KOPT-K1 (cell line): Measurements from ENCODE around the gene ICAM3.

ENCODE experiments used
- H3K27ac ChIP-seq: fragments of 200-600 bp; sonication (generic); 2 replicates; pipeline ENCODE4 v1.5.1; 2016; ENCODE audit warnings: antibody characterized with exemption, mild to moderate bottlenecking, low read depth, low read length; ENCODE audit not compliant: poor library complexity, severe bottlenecking
- H3K36me3 ChIP-seq: fragments of 200-600 bp; sonication (generic); 2 replicates; pipeline ENCODE4 v1.5.1; 2017; ENCODE audit warnings: antibody characterized with exemption, mild to moderate bottlenecking, low read length, moderate library complexity; ENCODE audit not compliant: insufficient read depth
- H3K9me3 ChIP-seq: fragments of 200-600 bp; sonication (generic); 2 replicates; pipeline ENCODE4 v1.5.1; 2017; ENCODE audit warnings: antibody characterized with exemption, low read length, mild to moderate bottlenecking; ENCODE audit not compliant: insufficient read depth, poor library complexity, severe bottlenecking

The ICAM3 gene

GRCh38 chr19:10317045-10317856, 22.2 kb downstream of the ICAM3 start:
- no peaks in the 10 kb centered on the region for H3K9me3 ChIP-seq
- no peak overlapping the region for H3K27ac ChIP-seq
- H3K36me3 ChIP-seq: peaks cover 64% of the 10 kb centered on the region

- H3K27ac ChIP-seq: peak overlapping the region; percentile 51
- no peaks in the 10 kb centered on the region for H3K9me3 ChIP-seq
- peaks cover 56% of the 10 kb centered on the region for H3K36me3 ChIP-seq
Measured at GRCh38 chr19:10316229-10317044, 23.0 kb downstream of the ICAM3 start.

DNA sequence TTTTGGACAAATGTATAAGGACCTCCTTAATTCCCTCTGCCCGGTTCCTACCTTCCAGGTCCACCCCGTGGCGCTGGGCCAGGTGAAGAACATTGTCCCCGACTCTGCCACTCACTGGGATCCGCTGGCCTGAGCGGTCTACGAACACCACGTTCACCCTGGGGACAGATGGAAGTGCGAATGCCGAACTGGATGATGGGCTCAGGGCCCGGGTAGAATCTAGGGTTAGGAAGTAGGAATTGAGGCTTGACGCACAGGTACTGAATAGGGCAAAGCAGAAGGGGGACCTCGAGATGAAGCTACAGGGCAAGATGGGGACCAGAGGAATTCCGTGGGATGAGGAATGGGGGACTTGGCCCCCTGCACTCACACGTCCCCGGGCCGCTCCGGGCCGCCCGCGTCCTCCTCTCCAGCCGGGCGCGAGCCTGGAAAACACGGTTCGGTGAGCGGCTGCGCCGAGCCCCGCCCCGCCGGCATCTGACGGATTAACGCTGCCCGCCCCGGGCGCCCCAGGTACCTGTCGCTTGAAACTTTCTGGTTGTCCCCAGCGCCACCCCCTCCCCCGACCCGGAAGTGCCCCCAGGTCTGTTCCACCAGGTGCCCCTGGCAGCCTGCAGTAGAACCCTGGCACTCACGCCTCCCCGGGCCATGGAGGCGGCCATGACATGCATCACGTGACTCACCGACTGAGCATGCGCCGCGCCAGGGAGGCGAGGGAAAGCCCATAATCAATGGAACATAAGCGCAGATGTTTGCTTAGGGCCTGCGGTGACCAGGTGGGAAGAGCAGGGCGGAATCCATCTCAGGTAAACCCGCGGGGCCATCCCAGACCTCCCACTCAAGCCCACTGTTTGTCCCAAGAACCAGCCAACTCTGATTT, 23.8 kb downstream of the ICAM3 start, which contains the start of gene FDX2:
Gene FDX2, minus strand, starts transcription at position 681 of the 880 bp plus-strand sequence. Its CDS starts 19 bp downstream, at position 662.
- Histone ChIP-seq H3K9me3 (no peaks in the 10 kb centered on the region), H3K36me3 (peaks cover 53% of the 10 kb centered on the region), H3K27ac (peak within 1 kb of the TSS; percentile 51)

GRCh38 chr19:10309423-10309822, 30.0 kb downstream of the ICAM3 start, which contains the start of gene ZGLP1:
Gene ZGLP1, minus strand, starts transcription at chr19:10309815.
- no peak within 1 kb of the TSS for H3K27ac ChIP-seq
- H3K36me3 ChIP-seq: peaks cover 36% of the 10 kb centered on the region; the same call in 1 of the 2 replicates
- H3K9me3 ChIP-seq: no peaks in the 10 kb centered on the region

GRCh38 chr19:10306327-10306726, 33.1 kb downstream of the ICAM3 start:
- Histone ChIP-seq H3K36me3 (peaks cover 36% of the 10 kb centered on the region; the same call in 1 of the 2 replicates), H3K9me3 (no peaks in the 10 kb centered on the region), H3K27ac (no peak overlapping the region)

DNA sequence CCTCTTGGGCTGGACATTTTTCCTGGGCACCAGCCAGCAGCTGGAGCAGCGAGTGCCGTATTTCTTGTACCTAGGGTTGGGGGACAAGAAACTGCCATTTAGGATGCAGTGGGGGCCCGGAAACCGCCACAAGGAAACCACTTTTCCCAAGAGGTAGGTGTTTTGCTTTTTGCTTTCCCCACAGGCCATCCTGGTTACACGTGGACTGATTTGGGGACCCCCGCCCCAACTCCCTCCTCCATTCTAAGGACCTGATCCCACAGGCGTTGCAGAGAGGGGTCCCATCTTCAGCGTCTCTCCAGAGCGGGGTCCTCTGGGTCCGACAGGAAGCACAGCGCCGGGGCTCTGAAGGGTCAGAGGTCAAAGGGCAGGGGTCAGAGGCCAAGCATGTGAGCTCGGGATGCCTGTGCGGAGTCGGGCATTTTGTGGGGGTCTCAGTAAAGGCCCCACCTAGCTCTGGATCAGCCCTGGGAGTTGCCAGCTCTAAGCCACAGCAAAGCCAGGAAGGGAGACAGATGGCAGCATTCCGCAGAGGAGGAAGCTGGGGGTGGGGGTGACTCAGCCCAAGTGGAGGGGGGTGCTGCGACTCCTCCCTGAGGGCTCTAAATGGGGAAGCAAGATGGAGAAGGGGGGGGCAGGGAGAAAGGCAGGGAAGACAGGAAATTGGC, 34.2 kb downstream of the ICAM3 start:
- no peak overlapping the region for H3K27ac ChIP-seq
- no peaks in the 10 kb centered on the region for H3K9me3 ChIP-seq
- H3K36me3 ChIP-seq: peaks cover 27% of the 10 kb centered on the region; the same call in 1 of the 2 replicates

DNA sequence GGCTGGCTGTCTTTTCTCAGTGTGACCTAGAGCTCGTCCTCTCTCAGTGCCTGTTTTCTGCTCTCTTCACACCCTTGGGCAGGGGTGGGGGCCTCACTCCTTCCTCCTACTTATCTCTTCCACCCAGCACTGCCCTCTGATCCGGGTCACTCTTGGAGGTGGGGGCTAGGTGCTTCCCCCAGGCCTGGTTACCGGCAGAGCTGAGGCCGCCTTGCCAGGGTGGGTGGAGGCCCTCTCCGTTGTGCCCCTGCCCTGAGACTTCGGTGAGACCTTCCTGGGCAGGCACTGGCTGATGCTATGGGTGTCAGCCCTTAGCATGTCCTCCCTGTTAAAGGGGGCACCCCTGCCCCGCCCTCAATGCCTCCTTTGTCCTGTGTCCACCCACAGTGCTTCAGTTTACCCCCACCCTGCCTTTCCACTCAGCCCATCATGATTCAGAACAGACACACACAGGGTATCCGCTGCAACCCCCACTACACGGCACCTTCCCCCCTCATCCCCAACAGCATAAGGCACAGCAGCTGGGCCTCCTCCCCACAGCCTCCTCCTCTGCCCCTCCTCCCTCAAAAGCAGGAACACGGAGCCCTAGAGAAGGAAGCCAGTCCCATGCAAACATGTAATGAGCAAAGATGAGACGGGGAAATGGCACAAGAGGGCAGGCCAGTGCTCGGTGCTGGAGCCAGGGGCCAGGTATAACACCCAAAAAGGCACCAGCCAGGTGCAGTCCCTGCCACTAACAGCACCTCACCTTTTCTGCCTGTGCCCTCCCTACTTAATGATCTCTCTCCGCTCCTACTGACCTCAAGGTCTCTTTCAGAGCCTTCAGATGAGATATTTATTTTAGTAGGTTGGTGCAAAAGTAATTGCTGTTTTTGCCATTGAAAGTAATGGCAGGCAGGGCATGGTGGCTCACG, 39.6 kb downstream of the ICAM3 start:
- Histone ChIP-seq H3K36me3 (peaks cover 3% of the 10 kb centered on the region; the same call in 1 of the 2 replicates), H3K9me3 (no peaks in the 10 kb centered on the region), H3K27ac (no peak overlapping the region)

DNA sequence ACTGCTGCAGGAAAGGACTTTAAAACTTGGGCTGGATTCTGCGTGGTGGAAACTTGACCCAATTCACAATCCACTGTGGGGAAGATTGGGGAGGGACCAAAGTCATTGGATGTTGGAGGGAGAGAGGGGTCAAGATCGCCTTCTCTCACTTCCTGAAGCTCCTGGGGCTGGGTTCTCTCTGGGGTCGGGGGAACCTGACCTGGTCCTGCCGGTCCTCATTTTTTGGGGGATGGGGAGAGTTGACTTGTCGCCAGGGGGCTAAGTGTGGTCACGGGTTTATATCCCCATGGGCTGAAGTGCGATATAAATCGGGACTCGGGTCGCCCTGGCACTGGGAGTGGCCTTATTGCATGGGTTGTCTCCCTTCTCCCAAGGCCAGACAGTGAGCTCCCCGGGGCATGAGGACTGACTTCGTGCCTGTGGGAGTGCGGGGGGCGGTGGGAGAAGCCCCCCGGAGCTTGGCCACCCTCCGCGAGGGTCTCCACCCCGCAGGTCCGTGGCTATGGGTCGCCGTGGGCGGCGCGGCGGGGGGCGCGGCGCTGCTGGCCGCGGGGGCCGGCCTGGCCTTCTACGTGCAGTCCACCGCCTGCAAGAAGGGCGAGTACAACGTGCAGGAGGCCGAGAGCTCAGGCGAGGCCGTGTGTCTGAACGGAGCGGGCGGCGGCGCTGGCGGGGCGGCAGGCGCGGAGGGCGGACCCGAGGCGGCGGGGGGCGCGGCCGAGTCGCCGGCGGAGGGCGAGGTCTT, 43.4 kb downstream of the ICAM3 start:
- no peaks in the 10 kb centered on the region for H3K36me3 ChIP-seq
- H3K27ac ChIP-seq: no peak overlapping the region
- H3K9me3 ChIP-seq: peaks cover 27% of the 10 kb centered on the region

DNA sequence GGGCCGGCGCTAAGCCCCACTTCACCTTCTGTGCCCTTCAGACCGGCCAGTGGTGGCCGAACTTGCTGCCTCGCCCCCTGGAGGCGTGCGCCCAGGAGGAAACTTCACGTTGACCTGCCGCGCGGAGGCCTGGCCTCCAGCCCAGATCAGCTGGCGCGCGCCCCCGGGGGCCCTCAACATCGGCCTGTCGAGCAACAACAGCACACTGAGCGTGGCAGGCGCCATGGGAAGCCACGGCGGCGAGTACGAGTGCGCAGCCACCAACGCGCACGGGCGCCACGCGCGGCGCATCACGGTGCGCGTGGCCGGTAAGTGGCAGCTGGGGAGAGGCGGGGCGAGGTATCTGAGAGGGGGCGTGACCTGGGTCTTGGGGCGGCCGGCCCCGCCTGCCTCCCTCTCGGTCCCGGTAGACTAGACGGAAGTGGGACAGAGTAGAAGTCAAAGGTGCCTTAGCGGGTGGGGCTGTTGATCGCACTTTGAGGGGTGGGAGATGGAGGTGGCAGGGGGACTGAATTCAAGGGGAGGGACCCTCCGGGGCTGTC, 44.0 kb downstream of the ICAM3 start:
- Histone ChIP-seq H3K27ac (no peak overlapping the region), H3K36me3 (no peaks in the 10 kb centered on the region), H3K9me3 (peaks cover 33% of the 10 kb centered on the region)

- no peak overlapping the region for H3K27ac ChIP-seq
- H3K36me3 ChIP-seq: no peaks in the 10 kb centered on the region
- peaks cover 40% of the 10 kb centered on the region for H3K9me3 ChIP-seq
Measured at GRCh38 chr19:10294368-10294697, 45.1 kb downstream of the ICAM3 start.

- Histone ChIP-seq H3K9me3 (peaks cover 45% of the 10 kb centered on the region), H3K36me3 (no peaks in the 10 kb centered on the region), H3K27ac (no peak overlapping the region)
Measured at GRCh38 chr19:10293637-10294367, 45.6 kb downstream of the ICAM3 start.
